MM.1S (cell line): ENCODE results near the gene IFIT1B.
"Not testable (repeated sequence)": the region's sequence is repeated elsewhere in the genome, so short reads cannot be mapped to it uniquely, and the experiment has no call there.

Experiments used
- DNase-seq: peaks from one replicate; pipeline ENCODE4 v3.0.0-alpha.2; 2015
- H2AFZ ChIP-seq: fragments of 300-600 bp; sonication (generic); 2 replicates; pipeline ENCODE4 v1.6.0; 2016; ENCODE audit warnings: antibody characterized with exemption, low read length
- H3F3A ChIP-seq: fragments of 300-600 bp; sonication (generic); 2 replicates; pipeline ENCODE4 v1.6.1; 2016; ENCODE audit warnings: mild to moderate bottlenecking, antibody characterized with exemption, low read length, moderate library complexity, mixed read lengths; ENCODE audit not compliant: insufficient read depth
- H3K27ac ChIP-seq: fragments of 300-600 bp; sonication (generic); 2 replicates; pipeline ENCODE4 v1.5.1; 2016; ENCODE audit warnings: mild to moderate bottlenecking, low read length
- H3K27me3 ChIP-seq: fragments of 300-600 bp; sonication (generic); replicated peaks from 2 replicates; pipeline ENCODE4 v1.6.0; 2016; ENCODE audit warnings: low read length; ENCODE audit not compliant: insufficient read depth
- H3K36me3 ChIP-seq: fragments of 300-600 bp; sonication (generic); replicated peaks from 2 replicates; pipeline ENCODE4 v1.6.1; 2016; ENCODE audit warnings: mild to moderate bottlenecking, low read length, mixed read lengths; ENCODE audit not compliant: insufficient read depth
- H3K4me1 ChIP-seq: fragments of 300-600 bp; sonication (generic); 2 replicates; pipeline ENCODE4 v1.6.1; 2016; ENCODE audit warnings: low read length, mixed read lengths
- H3K4me2 ChIP-seq: fragments of 300-600 bp; sonication (generic); 2 replicates; pipeline ENCODE4 v1.6.0; 2016; ENCODE audit warnings: low read depth, low read length
- H3K4me3 ChIP-seq: fragments of 300-600 bp; sonication (generic); 2 replicates; pipeline ENCODE4 v1.5.1; 2016; ENCODE audit warnings: low read length, mixed read lengths
- H3K79me2 ChIP-seq: fragments of 300-600 bp; sonication (generic); 2 replicates; pipeline ENCODE4 v1.6.1; 2016; ENCODE audit warnings: mixed run types, low read length, mixed read lengths
- H3K9ac ChIP-seq: fragments of 300-600 bp; sonication (generic); 2 replicates; pipeline ENCODE4 v1.6.1; 2016; ENCODE audit warnings: low read length, mixed read lengths
- H3K9me2 ChIP-seq: fragments of 300-600 bp; sonication (generic); replicated peaks from 2 replicates; pipeline ENCODE4 v1.6.1; 2016; ENCODE audit warnings: mild to moderate bottlenecking, low read length, mixed read lengths; ENCODE audit not compliant: insufficient read depth
- H3K9me3 ChIP-seq: fragments of 300-600 bp; sonication (generic); replicated peaks from 2 replicates; pipeline ENCODE4 v1.6.1; 2016; ENCODE audit warnings: mild to moderate bottlenecking, low read length, mixed read lengths; ENCODE audit not compliant: insufficient read depth
- H4K20me1 ChIP-seq: fragments of 300-600 bp; sonication (generic); 2 replicates; pipeline ENCODE4 v1.6.1; 2016; ENCODE audit warnings: mild to moderate bottlenecking, low read length, moderate library complexity, mixed read lengths; ENCODE audit not compliant: insufficient read depth
- EZH2 ChIP-seq: fragments of 300-600 bp; sonication (generic); optimal IDR thresholded peaks from 2 replicates; pipeline ENCODE3; 2017; ENCODE audit warnings: low read depth, mild to moderate bottlenecking, antibody characterized with exemption, low read length, mixed read lengths
- EZH2phosphoT487 ChIP-seq: fragments of 300-600 bp; sonication (generic); IDR thresholded peaks from 2 replicates; pipeline ENCODE4 v1.6.1; 2018; ENCODE audit warnings: antibody characterized with exemption, low read length
- TF ChIP-seq, protein P1 (sequence below): fragments of 300-600 bp; sonication (generic); IDR thresholded peaks from 2 replicates; pipeline ENCODE4 v1.5.1; 2016; ENCODE audit warnings: antibody characterized with exemption, low read length, mixed read lengths

Gene IFIT1B

DNA sequence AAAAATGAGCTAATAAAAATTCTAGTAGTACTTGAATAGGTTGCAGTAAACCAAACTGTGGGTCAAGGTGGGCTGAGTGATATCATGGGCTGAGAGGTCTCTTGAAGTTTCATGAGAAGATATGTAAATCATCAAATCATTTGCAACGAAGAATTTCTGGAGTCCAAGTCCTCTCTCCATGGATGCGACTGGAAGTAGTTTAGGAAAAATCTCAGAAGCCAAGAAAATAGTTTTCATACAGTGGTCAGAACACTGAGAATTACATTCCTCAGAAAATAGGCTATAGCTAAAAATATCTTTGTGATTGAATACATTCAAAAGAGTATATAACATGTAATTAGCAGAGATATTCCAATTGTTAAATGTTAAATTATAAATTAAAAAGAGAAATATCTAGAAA lies 10.9 kb downstream of the IFIT1B start:
- peaks cover 28% of the 10 kb centered on the region for H3F3A ChIP-seq
- TF ChIP-seq EZH2 (no peak), EZH2phosphoT487 (no peak)
- TF ChIP-seq, protein P1, sequence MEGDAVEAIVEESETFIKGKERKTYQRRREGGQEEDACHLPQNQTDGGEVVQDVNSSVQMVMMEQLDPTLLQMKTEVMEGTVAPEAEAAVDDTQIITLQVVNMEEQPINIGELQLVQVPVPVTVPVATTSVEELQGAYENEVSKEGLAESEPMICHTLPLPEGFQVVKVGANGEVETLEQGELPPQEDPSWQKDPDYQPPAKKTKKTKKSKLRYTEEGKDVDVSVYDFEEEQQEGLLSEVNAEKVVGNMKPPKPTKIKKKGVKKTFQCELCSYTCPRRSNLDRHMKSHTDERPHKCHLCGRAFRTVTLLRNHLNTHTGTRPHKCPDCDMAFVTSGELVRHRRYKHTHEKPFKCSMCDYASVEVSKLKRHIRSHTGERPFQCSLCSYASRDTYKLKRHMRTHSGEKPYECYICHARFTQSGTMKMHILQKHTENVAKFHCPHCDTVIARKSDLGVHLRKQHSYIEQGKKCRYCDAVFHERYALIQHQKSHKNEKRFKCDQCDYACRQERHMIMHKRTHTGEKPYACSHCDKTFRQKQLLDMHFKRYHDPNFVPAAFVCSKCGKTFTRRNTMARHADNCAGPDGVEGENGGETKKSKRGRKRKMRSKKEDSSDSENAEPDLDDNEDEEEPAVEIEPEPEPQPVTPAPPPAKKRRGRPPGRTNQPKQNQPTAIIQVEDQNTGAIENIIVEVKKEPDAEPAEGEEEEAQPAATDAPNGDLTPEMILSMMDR: no peak
- no peak overlapping the region for H3K9ac ChIP-seq
- no peaks in the 10 kb centered on the region for H3K36me3 ChIP-seq
- no peak for DNase-seq
- peaks cover 19% of the 10 kb centered on the region for H3K4me1 ChIP-seq
- no peak overlapping the region for H3K27ac ChIP-seq
- no peak overlapping the region for H2AFZ ChIP-seq
- H3K4me2 ChIP-seq: no peak overlapping the region
- H3K9me3 ChIP-seq: no peaks in the 10 kb centered on the region
- no peaks in the 10 kb centered on the region for H3K9me2 ChIP-seq
- H4K20me1 ChIP-seq: no peaks in the 10 kb centered on the region
- no peaks in the 10 kb centered on the region for H3K27me3 ChIP-seq
- no peak overlapping the region for H3K4me3 ChIP-seq
- H3K79me2 ChIP-seq: no peaks in the 10 kb centered on the region

DNA sequence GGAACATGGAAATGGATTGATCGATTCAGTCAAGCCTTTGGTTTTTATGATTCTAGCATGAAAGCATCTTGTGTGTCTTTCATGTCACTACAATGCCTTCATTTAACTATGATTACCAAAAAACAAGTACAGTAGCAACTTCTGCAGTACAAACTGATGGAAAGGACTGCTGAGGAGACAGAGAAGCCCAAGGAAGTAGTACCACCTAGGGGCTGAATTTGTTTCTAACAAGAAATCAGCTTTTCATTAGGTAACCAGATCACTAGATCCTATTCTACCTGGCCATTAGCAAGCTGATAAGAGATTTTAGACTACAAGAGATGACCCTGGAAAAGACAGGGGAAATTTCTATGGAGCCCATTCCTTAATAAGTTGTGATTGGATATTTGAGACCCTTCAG lies 11.4 kb downstream of the IFIT1B start:
- H3K9ac ChIP-seq: no peak overlapping the region
- H3K9me3 ChIP-seq: no peaks in the 10 kb centered on the region
- no peaks in the 10 kb centered on the region for H3K79me2 ChIP-seq
- H3K4me3 ChIP-seq: no peak overlapping the region
- H3K4me1 ChIP-seq: peaks cover 23% of the 10 kb centered on the region
- peak; percentile 56 for DNase-seq
- H3K9me2 ChIP-seq: no peaks in the 10 kb centered on the region
- H3K36me3 ChIP-seq: no peaks in the 10 kb centered on the region
- H2AFZ ChIP-seq: no peak overlapping the region
- H3K27ac ChIP-seq: no peak overlapping the region
- H3K27me3 ChIP-seq: no peaks in the 10 kb centered on the region
- no peak overlapping the region for H3K4me2 ChIP-seq
- TF ChIP-seq, protein P1: peak; percentile 39
- no peak for TF ChIP-seq EZH2
- no peaks in the 10 kb centered on the region for H4K20me1 ChIP-seq
- peaks cover 28% of the 10 kb centered on the region for H3F3A ChIP-seq

DNA sequence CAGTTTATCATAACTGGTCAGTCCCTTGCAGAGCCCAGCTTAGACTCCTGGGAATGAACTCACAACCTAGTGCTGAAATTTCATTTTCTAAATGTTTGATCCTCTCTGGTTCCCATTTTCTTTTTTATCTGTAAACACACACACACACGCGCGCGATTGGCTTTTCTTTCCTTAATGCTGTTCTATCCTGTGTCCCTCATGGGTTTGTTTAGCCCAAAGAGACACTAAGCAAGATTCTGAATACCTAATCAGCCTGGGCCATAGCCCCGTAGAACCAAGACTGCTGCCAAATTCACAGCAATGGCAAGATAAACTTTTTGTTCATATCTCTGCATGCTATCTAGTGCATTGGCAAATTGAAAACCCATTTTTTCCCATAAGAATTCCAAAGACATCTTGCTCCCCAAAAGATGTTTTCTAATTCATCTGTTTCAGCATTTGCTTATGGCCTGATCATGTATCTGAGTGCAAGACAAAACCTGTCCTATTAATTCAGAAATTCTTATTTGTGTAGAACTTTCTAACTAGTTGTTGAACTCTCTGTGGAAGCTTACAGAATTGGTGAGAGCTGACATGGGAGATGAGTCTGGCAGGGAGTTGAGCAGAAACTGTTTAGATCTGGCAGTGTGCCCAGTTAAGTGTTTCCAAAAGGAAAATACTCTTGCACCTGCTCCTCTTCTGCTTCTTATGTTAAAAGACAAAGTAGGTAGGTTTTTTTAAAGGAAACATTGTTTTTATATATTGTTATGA lies 12.8 kb downstream of the IFIT1B start:
- H3K4me3 ChIP-seq: no peak overlapping the region
- H2AFZ ChIP-seq: no peak overlapping the region
- no peaks in the 10 kb centered on the region for H3K9me3 ChIP-seq
- H3K27me3 ChIP-seq: no peaks in the 10 kb centered on the region
- no peaks in the 10 kb centered on the region for H4K20me1 ChIP-seq
- H3K9ac ChIP-seq: no peak overlapping the region
- peaks cover 28% of the 10 kb centered on the region for H3F3A ChIP-seq
- no peak overlapping the region for H3K27ac ChIP-seq
- peaks cover 23% of the 10 kb centered on the region for H3K4me1 ChIP-seq
- DNase-seq: peak; percentile 20
- H3K9me2 ChIP-seq: no peaks in the 10 kb centered on the region
- peak overlapping the region; percentile 4; the same call in 1 of the 2 replicates for H3K4me2 ChIP-seq
- H3K36me3 ChIP-seq: no peaks in the 10 kb centered on the region
- no peak for TF ChIP-seq EZH2phosphoT487
- no peak for TF ChIP-seq EZH2
- TF ChIP-seq, protein P1: no peak
- H3K79me2 ChIP-seq: no peaks in the 10 kb centered on the region

DNA sequence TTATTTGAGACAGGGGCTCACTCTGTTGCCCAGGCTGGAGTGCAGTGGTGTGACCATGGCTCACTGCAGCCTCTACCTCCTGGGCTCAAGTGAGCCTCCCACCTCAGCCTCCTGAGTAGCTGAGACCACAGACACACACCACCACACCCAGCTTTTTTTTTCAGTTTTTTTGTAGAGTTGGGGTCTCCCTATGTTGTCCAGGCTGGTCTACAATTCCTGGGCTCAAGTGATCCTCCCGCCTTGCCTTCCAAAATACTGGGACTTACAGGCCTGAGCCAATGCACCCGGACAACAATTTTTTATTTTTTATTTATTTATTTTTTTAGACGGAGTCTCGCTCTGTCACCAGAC lies 13.3 kb downstream of the IFIT1B start:
- H3K27ac ChIP-seq, H2AFZ ChIP-seq, H4K20me1 ChIP-seq, H3K27me3 ChIP-seq, H3K79me2 ChIP-seq, DNase-seq, H3K9ac ChIP-seq, H3K36me3 ChIP-seq, H3K4me3 ChIP-seq, H3K9me3 ChIP-seq, H3K9me2 ChIP-seq: not testable (repeated sequence)
- H3F3A ChIP-seq: peaks cover 28% of the 10 kb centered on the region
- peaks cover 23% of the 10 kb centered on the region for H3K4me1 ChIP-seq
- H3K4me2 ChIP-seq: peak overlapping the region; percentile 76; the same call in 1 of the 2 replicates
